Nephron progenitor cell (in vitro differentiated cells): ENCODE data around the gene ANKRD34A.

Experiments
- DNase-seq: peaks from one replicate; pipeline ENCODE4 v3.0.0; 2021
- H3K27ac Mint-ChIP-seq: 2 replicates; pipeline ENCODE4 v1.8.0; 2021; ENCODE audit warnings: mild to moderate bottlenecking, moderate library complexity, mixed read lengths
- H3K27me3 Mint-ChIP-seq: 2 replicates; pipeline ENCODE4 v1.8.0; 2021; ENCODE audit warnings: mild to moderate bottlenecking, low read depth, mixed read lengths; ENCODE audit not compliant: poor library complexity
- H3K36me3 Mint-ChIP-seq: 2 replicates; pipeline ENCODE4 v1.8.0; 2021; ENCODE audit warnings: low read depth, mixed read lengths
- H3K4me1 Mint-ChIP-seq: 2 replicates; pipeline ENCODE4 v1.8.0; 2021; ENCODE audit warnings: mixed read lengths
- H3K4me3 Mint-ChIP-seq: 2 replicates; pipeline ENCODE4 v1.8.0; 2021; ENCODE audit warnings: mild to moderate bottlenecking, moderate library complexity, mixed read lengths
- H3K9me3 Mint-ChIP-seq: 2 replicates; pipeline ENCODE4 v1.8.0; 2021; ENCODE audit warnings: mild to moderate bottlenecking, moderate library complexity, mixed read lengths
- CTCF ChIP-seq: fragments of 200-600 bp; sonication (generic); IDR thresholded peaks from 2 replicates; pipeline ENCODE4 v1.5.0; 2021; ENCODE audit warnings: antibody characterized with exemption

The ANKRD34A gene

GRCh38 chr1:145992502-145992936 lies 28.1 kb upstream of the ANKRD34A start:
- Mint-ChIP-seq H3K4me3 (peak overlapping the region; percentile 99), H3K27me3 (peaks cover 3% of the 10 kb centered on the region)
- no peak for TF ChIP-seq CTCF

GRCh38 chr1:145991735-145992412 lies 27.5 kb upstream of the ANKRD34A start:
- Mint-ChIP-seq H3K36me3 (peaks cover 51% of the 10 kb centered on the region), H3K9me3 (peaks cover 5% of the 10 kb centered on the region), H3K27me3 (peaks cover 3% of the 10 kb centered on the region), H3K4me1 (peaks cover 49% of the 10 kb centered on the region), H3K4me3 (peak overlapping the region; percentile 99), H3K27ac (peak overlapping the region; percentile 93)
- no peak for TF ChIP-seq CTCF
- no peak for DNase-seq

More at GRCh38 chr1:145992502-145992936, 28.1 kb upstream of the ANKRD34A start:
- Mint-ChIP-seq H3K36me3 (peaks cover 51% of the 10 kb centered on the region), H3K4me1 (peaks cover 56% of the 10 kb centered on the region), H3K9me3 (peaks cover 5% of the 10 kb centered on the region), H3K27ac (peak overlapping the region; percentile 93)
- no peak for DNase-seq

GRCh38 chr1:145990249-145990855 lies 26.0 kb upstream of the ANKRD34A start:
- peaks cover 39% of the 10 kb centered on the region for H3K36me3 Mint-ChIP-seq
- DNase-seq = no peak
- H3K27ac Mint-ChIP-seq = peak overlapping the region; percentile 96
- no peaks in the 10 kb centered on the region for H3K27me3 Mint-ChIP-seq
- H3K4me3 Mint-ChIP-seq = no peak overlapping the region
- TF ChIP-seq CTCF = no peak
- peaks cover 54% of the 10 kb centered on the region for H3K4me1 Mint-ChIP-seq
- no peaks in the 10 kb centered on the region for H3K9me3 Mint-ChIP-seq

GRCh38 chr1:145988773-145989172 lies 24.4 kb upstream of the ANKRD34A start:
- no peak overlapping the region for H3K4me3 Mint-ChIP-seq
- peaks cover 53% of the 10 kb centered on the region for H3K4me1 Mint-ChIP-seq
- H3K27ac Mint-ChIP-seq = no peak overlapping the region

GRCh38 chr1:145987926-145988325 lies 23.6 kb upstream of the ANKRD34A start:
- H3K27ac Mint-ChIP-seq = peak overlapping the region; percentile 86
- H3K9me3 Mint-ChIP-seq = no peaks in the 10 kb centered on the region
- TF ChIP-seq CTCF = no peak
- H3K27me3 Mint-ChIP-seq = no peaks in the 10 kb centered on the region
- no peak overlapping the region for H3K4me3 Mint-ChIP-seq
- peaks cover 49% of the 10 kb centered on the region for H3K4me1 Mint-ChIP-seq
- peaks cover 14% of the 10 kb centered on the region for H3K36me3 Mint-ChIP-seq
- DNase-seq = no peak

More at GRCh38 chr1:145988773-145989172, 24.4 kb upstream of the ANKRD34A start:
- DNase-seq = no peak
- no peaks in the 10 kb centered on the region for H3K27me3 Mint-ChIP-seq
- no peak for TF ChIP-seq CTCF
- H3K36me3 Mint-ChIP-seq = peaks cover 23% of the 10 kb centered on the region
- H3K9me3 Mint-ChIP-seq = no peaks in the 10 kb centered on the region
